Effector memory CD8-positive, alpha-beta T cell (primary cell): Measurements from ENCODE around the gene CMYA5.
"Not testable (repeated sequence)": the region's sequence is repeated elsewhere in the genome, so short reads cannot be mapped to it uniquely, and the experiment has no call there.

Source experiments
- ATAC-seq: fragments of 150-1000 bp; cut with Tn5 transposase; replicated peaks from 2 replicates; pipeline ENCODE4 v1.10.0; 2021; ENCODE audit warnings: mild to moderate bottlenecking, moderate library complexity
- DNase-seq, 3 experiments: peaks; one replicate each; pipeline ENCODE4 v3.0.0; 2021
- H3K27ac Mint-ChIP-seq, 2 donors: one replicate each; pipeline ENCODE4 v1.8.0; 2022; ENCODE audit warnings: mild to moderate bottlenecking in 2 of 2, mixed read lengths in 2 of 2, moderate library complexity in 2 of 2
- H3K27me3 Mint-ChIP-seq, 2 donors: one replicate each; pipeline ENCODE4 v1.8.0; 2022; ENCODE audit warnings: mixed read lengths in 2 of 2
- H3K36me3 Mint-ChIP-seq: one replicate; pipeline ENCODE4 v1.8.0; 2022; ENCODE audit warnings: mild to moderate bottlenecking, moderate library complexity, mixed read lengths; ENCODE audit not compliant: insufficient read depth
- H3K4me1 Mint-ChIP-seq, 2 donors: one replicate each; pipeline ENCODE4 v1.8.0; 2022; ENCODE audit warnings: low read depth in 2 of 2, mixed read lengths in 2 of 2
- H3K4me3 Mint-ChIP-seq, 2 donors: one replicate each; pipeline ENCODE4 v1.8.0; 2022; ENCODE audit warnings: mild to moderate bottlenecking in 2 of 2, mixed read lengths in 2 of 2, moderate library complexity in 2 of 2
- H3K9me3 Mint-ChIP-seq, 2 donors: one replicate each; pipeline ENCODE4 v1.8.0; 2022; ENCODE audit warnings: mixed read lengths in 2 of 2

The CMYA5 gene

DNA sequence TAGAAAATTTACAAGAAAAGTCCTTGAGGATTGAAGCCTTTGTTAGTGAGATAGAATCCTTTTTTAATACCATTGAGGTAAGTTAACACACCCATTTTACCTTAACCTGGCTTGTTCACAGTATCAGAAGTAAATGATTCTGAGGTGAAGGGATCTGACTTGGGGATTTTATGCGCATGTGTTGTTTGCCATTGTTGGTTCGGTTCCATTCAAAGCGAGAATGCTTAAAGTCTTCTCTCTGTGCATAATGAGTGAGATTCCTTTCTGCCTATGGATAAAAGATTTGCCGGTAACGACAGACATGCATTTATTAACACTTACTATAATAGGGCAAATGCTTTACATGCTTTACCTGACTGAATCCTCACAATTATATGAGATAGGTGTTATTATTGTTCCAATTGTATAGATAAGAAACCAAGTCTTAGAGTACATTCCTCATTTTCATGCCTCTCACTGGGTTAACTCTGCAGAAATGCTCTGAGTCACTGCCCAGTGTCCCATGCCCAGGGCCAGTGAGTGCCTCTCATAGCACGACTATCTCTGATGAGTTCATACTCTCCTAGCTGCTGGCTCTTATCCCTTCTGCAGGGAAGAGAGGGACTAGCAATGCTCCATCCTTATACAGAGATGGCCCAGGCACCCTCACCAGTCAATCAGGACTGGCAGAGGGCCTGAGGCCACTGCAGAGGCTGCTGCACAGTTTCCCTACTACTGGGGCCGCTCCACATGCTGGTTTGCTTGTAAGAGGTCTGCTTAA, 54.4 kb downstream of the CMYA5 start:
- DNase-seq (no peak), ATAC-seq (no peak)
- no peaks in the 10 kb centered on the region for H3K9me3 Mint-ChIP-seq

DNA sequence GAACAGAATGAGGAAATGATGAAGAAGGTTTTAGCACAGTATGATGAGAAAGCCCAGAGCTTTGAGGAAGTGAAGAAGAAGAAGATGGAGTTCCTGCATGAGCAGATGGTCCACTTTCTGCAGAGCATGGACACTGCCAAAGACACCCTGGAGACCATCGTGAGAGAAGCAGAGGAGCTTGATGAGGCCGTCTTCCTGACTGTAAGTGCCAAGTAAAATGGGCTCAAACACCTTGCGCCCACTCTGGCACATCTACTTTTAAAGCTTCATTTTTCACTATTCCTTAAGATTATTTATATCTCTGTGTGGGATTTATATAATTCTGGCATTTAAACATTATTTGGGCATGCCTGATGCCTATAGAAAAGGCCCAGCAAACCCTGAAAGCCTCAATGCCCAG, 55.6 kb downstream of the CMYA5 start:
- H3K36me3 Mint-ChIP-seq = no peaks in the 10 kb centered on the region
- H3K9me3 Mint-ChIP-seq = no peaks in the 10 kb centered on the region
- peaks cover 24 to 33% of the 10 kb centered on the region in 2 donors for H3K27me3 Mint-ChIP-seq
- H3K4me1 Mint-ChIP-seq = no peaks in the 10 kb centered on the region
- H3K4me3 Mint-ChIP-seq = no peak overlapping the region
- no peak for DNase-seq
- no peak for ATAC-seq
- H3K27ac Mint-ChIP-seq = no peak overlapping the region

More for the DNA sequence above, 54.4 kb downstream of the CMYA5 start:
- Mint-ChIP-seq H3K4me3 (no peak overlapping the region), H3K27ac (no peak overlapping the region), H3K27me3 (peaks cover 23 to 39% of the 10 kb centered on the region in 2 donors), H3K36me3 (no peaks in the 10 kb centered on the region), H3K4me1 (no peaks in the 10 kb centered on the region)

DNA sequence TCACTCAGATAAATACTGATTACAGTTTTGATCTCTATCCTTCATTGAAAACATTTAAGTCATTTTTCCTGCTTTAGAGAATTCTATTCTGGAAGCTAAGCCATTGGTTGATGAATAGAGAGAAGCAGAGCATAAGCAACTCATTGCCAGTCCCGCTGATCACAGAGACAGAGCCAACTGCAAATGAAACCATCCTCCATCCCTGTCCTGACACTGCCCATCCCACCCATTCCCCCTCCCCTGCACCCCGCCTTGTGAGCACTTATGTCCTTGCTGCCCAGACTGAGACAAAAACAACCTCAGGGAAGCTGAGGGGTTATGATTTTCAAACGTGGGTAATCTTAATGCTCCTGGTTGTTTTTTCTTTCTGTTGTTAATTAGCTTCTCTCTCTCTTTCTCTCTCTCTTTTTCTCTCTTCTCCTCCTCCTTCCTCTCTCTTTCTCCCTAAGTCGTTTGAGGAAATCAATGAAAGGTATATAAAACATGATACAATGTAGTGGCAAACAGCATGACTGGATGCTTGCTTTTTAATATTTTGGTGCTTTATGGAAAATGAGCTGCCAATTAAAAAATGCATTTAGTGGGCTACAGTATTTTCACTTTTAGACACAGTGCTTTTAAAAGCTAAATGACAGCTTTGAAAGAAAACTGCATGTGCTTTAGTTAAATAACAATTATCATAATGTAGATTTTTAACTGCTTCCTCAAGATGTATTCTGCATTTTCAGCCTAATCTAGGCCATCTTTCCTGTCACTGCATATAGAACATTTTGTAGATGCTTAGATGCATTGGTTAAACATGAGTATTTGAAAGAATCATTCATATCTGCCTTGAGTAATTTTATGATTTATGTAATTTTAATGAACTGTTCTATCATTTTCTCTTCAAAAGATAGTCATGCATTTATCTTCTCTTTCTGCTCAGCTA, 57.3 kb downstream of the CMYA5 start:
- no peak overlapping the region for H3K4me3 Mint-ChIP-seq
- no peaks in the 10 kb centered on the region for H3K36me3 Mint-ChIP-seq
- DNase-seq (no peak), ATAC-seq (no peak)
- H3K27me3 Mint-ChIP-seq = peaks cover 33 to 37% of the 10 kb centered on the region in 2 donors
- H3K4me1 Mint-ChIP-seq = no peaks in the 10 kb centered on the region
- H3K9me3 Mint-ChIP-seq = no peaks in the 10 kb centered on the region
- H3K27ac Mint-ChIP-seq = no peak overlapping the region

DNA sequence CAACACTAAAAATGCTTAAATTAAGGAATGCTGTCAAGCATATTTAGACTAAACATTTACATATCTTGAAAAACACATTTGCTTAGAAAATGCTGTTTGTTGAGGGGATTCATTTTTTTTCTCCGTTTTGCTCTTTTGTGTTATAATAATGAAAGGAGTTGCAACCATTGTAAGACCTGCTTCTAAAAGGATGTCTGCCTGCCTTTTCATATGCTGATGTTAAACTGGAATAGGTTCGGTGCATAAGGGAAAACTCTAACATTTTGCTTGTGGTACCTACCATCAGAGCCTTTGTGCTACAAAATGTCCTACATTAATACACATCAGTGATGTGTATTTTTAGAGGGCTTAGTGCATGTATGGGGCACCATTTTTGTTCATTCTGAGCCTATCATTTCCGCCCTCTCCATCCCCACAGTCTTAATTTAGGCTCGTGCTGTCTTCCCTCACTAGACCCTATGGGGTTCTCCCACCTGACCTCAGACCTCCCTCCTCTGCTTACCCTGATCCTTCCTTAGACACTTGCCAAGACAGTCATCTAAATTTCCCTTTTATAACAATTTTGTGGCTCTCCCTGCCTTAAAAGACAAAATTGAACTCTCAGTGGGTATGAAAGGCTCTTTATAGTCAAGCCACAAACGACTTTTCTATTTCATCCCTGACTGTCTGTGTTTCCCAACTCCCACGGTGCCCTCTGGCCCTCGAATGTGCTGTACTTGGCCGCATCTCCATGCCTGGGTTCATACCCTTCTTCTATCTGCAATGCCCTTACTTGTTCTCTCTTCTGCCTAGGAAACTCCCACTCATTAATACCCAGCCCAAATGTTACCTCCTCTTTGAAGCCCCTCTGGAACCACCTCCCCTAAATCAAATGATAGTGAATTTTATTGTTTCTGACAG, 61.2 kb downstream of the CMYA5 start:
- DNase-seq = no peak
- no peaks in the 10 kb centered on the region for H3K36me3 Mint-ChIP-seq
- H3K27ac Mint-ChIP-seq = no peak overlapping the region
- H3K4me3 Mint-ChIP-seq = no peak overlapping the region
- H3K9me3 Mint-ChIP-seq = no peaks in the 10 kb centered on the region
- no peaks in the 10 kb centered on the region for H3K4me1 Mint-ChIP-seq
- peaks cover 39 to 49% of the 10 kb centered on the region in 2 donors for H3K27me3 Mint-ChIP-seq
- ATAC-seq = no peak

DNA sequence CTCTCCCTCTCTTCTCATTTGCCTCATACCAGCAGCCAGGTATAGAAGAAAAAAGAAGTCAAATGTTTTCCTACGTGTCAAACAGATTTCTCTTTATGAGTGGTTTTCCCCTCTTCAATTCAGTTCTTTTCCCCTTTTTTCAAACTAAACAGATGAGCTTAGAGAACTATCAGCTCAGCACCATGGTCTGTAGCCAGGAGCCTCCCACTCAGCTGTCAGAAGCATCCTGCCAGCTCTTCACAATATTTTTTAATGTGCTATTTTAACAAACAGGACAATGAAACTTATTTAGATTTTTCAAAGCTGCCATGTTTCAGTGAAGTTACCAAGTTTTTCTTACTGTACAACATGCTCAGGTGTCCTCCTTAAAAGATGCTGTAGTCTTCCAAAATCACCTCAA, 63.5 kb downstream of the CMYA5 start:
- no peak overlapping the region for H3K27ac Mint-ChIP-seq
- peaks cover 39 to 49% of the 10 kb centered on the region in 2 donors for H3K27me3 Mint-ChIP-seq
- no peaks in the 10 kb centered on the region for H3K9me3 Mint-ChIP-seq
- DNase-seq (no peak), ATAC-seq (no peak)
- no peak overlapping the region for H3K4me3 Mint-ChIP-seq
- no peaks in the 10 kb centered on the region for H3K4me1 Mint-ChIP-seq
- H3K36me3 Mint-ChIP-seq = no peaks in the 10 kb centered on the region

DNA sequence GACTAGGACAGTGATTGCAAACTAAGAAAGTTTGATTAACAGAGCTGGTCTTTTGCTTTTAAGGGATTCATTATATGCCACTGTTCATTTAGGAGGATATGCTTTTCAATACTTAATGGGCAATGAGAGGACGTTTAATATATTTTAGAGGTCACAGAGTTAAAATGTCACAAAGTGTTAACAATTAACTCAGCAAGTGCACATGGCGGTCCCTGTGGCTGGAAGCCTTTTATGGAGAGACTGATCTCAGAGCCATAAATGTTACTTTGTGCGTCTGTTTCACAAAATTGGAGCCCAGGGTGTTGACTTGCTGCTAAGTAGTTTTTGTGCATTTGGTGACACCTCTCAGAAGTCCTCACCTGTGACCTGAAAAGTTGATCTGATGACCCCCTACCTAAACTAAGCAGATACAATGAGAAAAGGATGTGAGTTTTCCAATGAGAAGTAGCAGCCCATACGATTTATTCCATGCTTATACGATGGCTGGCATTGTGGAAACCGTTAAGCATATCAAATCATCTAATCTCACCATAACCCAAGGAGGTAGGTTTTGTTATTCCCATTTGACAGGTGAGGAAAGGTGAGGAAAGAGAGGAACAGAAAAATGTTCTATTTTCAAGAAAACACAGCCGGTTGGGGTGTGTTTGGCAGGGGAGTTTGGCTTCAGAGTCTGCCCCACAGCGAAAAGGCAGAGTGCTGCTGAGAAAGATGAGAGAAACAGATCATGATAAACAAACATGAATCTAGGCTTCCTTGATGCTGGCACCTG, 64.4 kb downstream of the CMYA5 start:
- H3K4me3 Mint-ChIP-seq = no peak overlapping the region
- no peak for DNase-seq
- H3K27me3 Mint-ChIP-seq = peaks cover 39 to 45% of the 10 kb centered on the region in 2 donors
- no peak overlapping the region for H3K27ac Mint-ChIP-seq
- no peaks in the 10 kb centered on the region for H3K4me1 Mint-ChIP-seq
- no peaks in the 10 kb centered on the region for H3K9me3 Mint-ChIP-seq
- ATAC-seq = no peak
- H3K36me3 Mint-ChIP-seq = no peaks in the 10 kb centered on the region

DNA sequence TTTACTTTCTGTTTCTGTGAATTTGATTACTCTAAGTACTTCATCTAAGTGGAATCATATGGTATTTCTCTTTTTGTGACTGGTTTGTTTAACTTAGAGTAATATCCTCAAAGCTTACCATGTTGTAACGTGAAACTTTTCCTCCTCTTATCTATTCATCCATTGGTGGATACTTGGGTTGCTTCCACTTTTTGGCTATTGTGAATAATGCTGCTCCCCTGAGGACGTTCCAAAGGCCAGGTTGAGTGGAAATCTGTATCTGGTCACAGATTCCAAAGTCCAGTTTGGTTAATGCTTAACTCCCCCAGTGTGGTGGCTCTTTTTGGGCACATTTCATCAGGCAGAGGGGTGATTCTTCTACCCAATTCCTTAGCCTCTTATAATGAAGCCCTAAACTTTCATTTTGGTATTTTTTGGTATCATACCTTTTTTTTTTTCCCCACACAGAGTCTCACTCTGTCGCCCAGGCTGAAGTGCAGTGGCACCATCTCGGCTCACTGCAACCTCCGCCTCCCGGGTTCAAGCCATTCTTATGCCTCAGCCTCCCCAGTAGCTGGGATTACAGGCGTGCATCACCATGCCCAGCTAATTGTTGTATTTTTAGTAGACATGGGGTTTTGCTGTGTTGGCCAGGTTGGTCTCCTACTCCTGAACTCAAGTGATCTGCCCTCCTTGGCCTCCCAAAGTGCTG, 65.4 kb downstream of the CMYA5 start:
- Mint-ChIP-seq H3K36me3 (no peaks in the 10 kb centered on the region), H3K9me3 (no peaks in the 10 kb centered on the region), H3K27ac (no peak overlapping the region), H3K4me3 (no peak overlapping the region), H3K4me1 (no peaks in the 10 kb centered on the region), H3K27me3 (peaks cover 34 to 45% of the 10 kb centered on the region in 2 donors)
- DNase-seq (no peak), ATAC-seq (no peak)

DNA sequence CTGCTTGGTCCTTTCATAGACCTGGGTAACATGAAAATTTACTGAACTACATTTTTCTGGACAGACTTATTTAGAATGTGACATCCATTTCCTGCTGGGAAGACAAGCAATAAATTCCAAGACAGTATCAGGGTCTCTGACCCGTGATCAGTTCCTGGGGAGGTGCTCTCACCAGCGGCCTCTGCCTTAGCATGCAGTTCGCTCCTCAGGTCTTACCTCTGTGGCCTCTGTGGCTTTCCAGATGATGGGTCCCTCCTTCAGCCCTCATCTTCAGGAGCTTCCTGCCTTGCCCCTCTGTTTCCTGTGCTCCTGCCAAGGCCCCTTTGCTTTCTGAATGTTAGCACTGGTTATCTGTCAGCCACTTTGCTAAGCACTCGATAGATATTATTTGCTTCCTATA, 66.4 kb downstream of the CMYA5 start:
- no peak overlapping the region for H3K4me3 Mint-ChIP-seq
- peaks cover 3% of the 10 kb centered on the region for H3K36me3 Mint-ChIP-seq
- H3K4me1 Mint-ChIP-seq = peaks cover 0 to 1% of the 10 kb centered on the region in 2 donors
- H3K9me3 Mint-ChIP-seq = no peaks in the 10 kb centered on the region
- DNase-seq = no peak
- ATAC-seq = no peak
- H3K27me3 Mint-ChIP-seq = peaks cover 25 to 37% of the 10 kb centered on the region in 2 donors
- no peak overlapping the region for H3K27ac Mint-ChIP-seq

DNA sequence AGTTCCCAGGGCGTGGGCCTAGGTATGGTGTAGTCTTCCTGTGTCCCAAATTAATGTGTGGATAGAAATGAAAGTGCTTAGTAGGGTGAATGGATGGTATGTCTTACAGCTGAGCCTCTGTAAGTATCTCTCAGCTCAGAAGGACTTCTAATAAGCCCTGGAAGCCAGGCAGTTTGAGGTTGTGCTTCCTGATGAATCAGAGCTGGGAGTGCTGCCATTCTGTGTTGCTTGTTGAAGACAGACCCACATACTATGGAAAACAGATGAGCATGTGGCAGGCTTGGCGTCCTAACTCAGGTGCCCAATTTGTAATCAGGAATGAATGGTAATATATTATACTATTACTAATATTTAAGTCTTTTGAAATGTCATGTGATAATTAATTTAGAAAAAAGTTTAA, 69.8 kb downstream of the CMYA5 start:
- Mint-ChIP-seq H3K9me3 (no peaks in the 10 kb centered on the region), H3K27ac (no peak overlapping the region), H3K4me1 (peaks cover 0 to 1% of the 10 kb centered on the region in 2 donors), H3K27me3 (peaks cover under 1 to 15% of the 10 kb centered on the region in 2 donors), H3K36me3 (peaks cover 3% of the 10 kb centered on the region), H3K4me3 (no peak overlapping the region)
- ATAC-seq = no peak
- DNase-seq = no peak

DNA sequence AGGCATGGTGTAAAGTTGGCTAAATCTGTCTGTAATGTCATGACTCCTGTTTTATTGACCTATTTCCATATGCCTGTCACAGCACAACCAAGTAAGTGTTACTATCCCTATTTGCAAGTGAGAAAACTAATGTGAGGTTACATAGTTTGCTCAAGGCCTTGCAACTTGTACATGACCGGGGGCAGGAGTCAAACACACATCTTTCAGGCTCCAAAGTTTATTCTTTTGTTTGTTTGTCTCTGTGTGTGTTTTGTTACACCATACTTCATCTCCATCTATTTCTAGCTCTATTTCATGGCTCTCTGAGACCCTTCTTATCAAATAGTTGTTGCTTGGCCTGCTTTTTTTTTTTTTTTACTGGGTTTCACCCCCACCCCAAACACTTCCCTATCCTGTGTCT, 70.2 kb downstream of the CMYA5 start:
- ATAC-seq (no peak), DNase-seq (no peak)
- Mint-ChIP-seq H3K27me3 (peaks cover 0 to 11% of the 10 kb centered on the region in 2 donors), H3K27ac (no peak overlapping the region), H3K4me3 (no peak overlapping the region), H3K9me3 (no peaks in the 10 kb centered on the region), H3K36me3 (peaks cover 3% of the 10 kb centered on the region), H3K4me1 (peaks cover 0 to 1% of the 10 kb centered on the region in 2 donors)

DNA sequence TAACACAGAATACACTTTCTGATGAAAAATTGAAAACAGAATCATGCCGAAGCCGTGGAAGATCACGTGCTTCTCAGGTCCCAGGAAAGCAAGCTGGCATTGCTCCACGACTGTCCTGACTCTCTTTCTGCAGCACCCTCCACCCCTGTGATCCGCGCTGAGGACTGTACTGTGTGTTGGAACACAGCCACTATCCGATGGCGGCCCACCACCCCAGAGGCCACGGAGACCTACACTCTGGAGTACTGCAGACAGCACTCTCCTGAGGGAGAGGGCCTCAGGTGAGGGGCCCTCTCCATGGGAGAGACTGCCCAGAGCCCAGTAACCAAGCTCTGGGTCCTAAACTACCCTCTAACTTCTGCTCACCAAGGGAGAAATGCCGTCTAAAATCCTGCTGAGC, 73.3 kb downstream of the CMYA5 start:
- H3K27ac Mint-ChIP-seq = no peak overlapping the region
- peaks cover 0 to 1% of the 10 kb centered on the region in 2 donors for H3K4me1 Mint-ChIP-seq
- no peak overlapping the region for H3K4me3 Mint-ChIP-seq
- no peak for DNase-seq
- H3K27me3 Mint-ChIP-seq = peaks cover 0 to 2% of the 10 kb centered on the region in 2 donors
- peaks cover 3% of the 10 kb centered on the region for H3K36me3 Mint-ChIP-seq
- no peaks in the 10 kb centered on the region for H3K9me3 Mint-ChIP-seq
- ATAC-seq = no peak

DNA sequence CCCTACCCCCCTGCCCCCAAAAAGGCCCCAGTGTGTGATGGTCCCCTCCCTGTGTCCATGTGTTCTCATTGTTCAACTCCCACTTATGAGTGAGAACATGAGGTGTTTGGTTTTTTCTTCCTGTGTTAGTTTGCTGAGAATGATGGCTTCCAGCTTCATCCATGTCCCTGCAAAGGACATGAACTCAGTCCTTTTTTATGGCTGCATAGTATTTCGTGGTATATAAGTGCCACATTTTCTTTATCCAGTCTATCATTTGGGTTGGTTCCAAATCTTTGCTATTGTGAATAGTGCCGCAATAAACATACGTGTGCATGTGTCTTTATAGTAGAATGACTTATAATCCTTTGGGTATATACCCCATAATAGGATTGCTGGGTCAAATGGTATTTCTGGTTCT, 74.5 kb downstream of the CMYA5 start:
- not testable (repeated sequence) for H3K4me1 Mint-ChIP-seq, H3K9me3 Mint-ChIP-seq, DNase-seq, H3K27ac Mint-ChIP-seq, ATAC-seq, H3K36me3 Mint-ChIP-seq, H3K4me3 Mint-ChIP-seq
- H3K27me3 Mint-ChIP-seq = peaks cover 8 to 11% of the 10 kb centered on the region in 2 donors
